WERI-Rb-1 (cell line): ENCODE data around the gene FUT6.

Experiments used
- DNase-seq: peaks from one replicate; pipeline ENCODE4 v3.0.0-alpha.2; 2020
- H3K27ac ChIP-seq: fragments of 250-450 bp; sonication (Bioruptor Pico); 2 replicates; pipeline ENCODE4 v1.5.1; 2020; ENCODE audit warnings: mild to moderate bottlenecking, moderate library complexity
- H3K27me3 ChIP-seq: fragments of 250-450 bp; sonication (Bioruptor Pico); 2 replicates; pipeline ENCODE4 v1.5.1; 2021; ENCODE audit warnings: mild to moderate bottlenecking, low read depth, moderate library complexity; ENCODE audit not compliant: insufficient read depth, severe bottlenecking
- H3K36me3 ChIP-seq: fragments of 250-450 bp; sonication (Bioruptor Pico); 2 replicates; pipeline ENCODE4 v1.5.1; 2020; ENCODE audit warnings: mild to moderate bottlenecking, moderate library complexity
- H3K4me3 ChIP-seq: 2 replicates; pipeline ENCODE4 v1.5.1; 2011; ENCODE audit warnings: low read depth, mild to moderate bottlenecking, control low read depth, low read length
- H3K9me3 ChIP-seq: fragments of 250-450 bp; sonication (Bioruptor Pico); 2 replicates; pipeline ENCODE4 v1.5.1; 2021; ENCODE audit warnings: mild to moderate bottlenecking, moderate library complexity; ENCODE audit not compliant: severe bottlenecking
- CTCF ChIP-seq: IDR thresholded peaks from 2 replicates; pipeline ENCODE4 v1.5.1; 2011; ENCODE audit warnings: low read depth, mild to moderate bottlenecking, control low read depth, inconsistent platforms, low read length

Gene FUT6

GRCh38 chr19:5789886-5790558 lies 49.5 kb downstream of the FUT6 start:
- H3K27me3 ChIP-seq: no peaks in the 10 kb centered on the region
- H3K27ac ChIP-seq: peak overlapping the region; percentile 99
- H3K36me3 ChIP-seq: peaks cover 54% of the 10 kb centered on the region
- no peak for DNase-seq
- TF ChIP-seq CTCF: no peak
- peak overlapping the region; percentile 94 for H3K4me3 ChIP-seq
- no peaks in the 10 kb centered on the region for H3K9me3 ChIP-seq

GRCh38 chr19:5789351-5789761 lies 50.1 kb downstream of the FUT6 start:
- Histone ChIP-seq H3K27ac (no peak overlapping the region), H3K9me3 (no peaks in the 10 kb centered on the region), H3K27me3 (no peaks in the 10 kb centered on the region), H3K36me3 (peaks cover 60% of the 10 kb centered on the region), H3K4me3 (no peak overlapping the region)
- TF ChIP-seq CTCF: no peak
- DNase-seq: no peak

- Histone ChIP-seq H3K9me3 (no peaks in the 10 kb centered on the region), H3K27me3 (no peaks in the 10 kb centered on the region), H3K27ac (no peak overlapping the region), H3K36me3 (peaks cover 60% of the 10 kb centered on the region), H3K4me3 (no peak overlapping the region)
- no peak for TF ChIP-seq CTCF
- no peak for DNase-seq
Observed at GRCh38 chr19:5788422-5788821, 51.1 kb downstream of the FUT6 start.

- no peaks in the 10 kb centered on the region for H3K9me3 ChIP-seq
- DNase-seq: no peak
- no peak overlapping the region for H3K27ac ChIP-seq
- H3K27me3 ChIP-seq: no peaks in the 10 kb centered on the region
- H3K4me3 ChIP-seq: no peak overlapping the region
- peaks cover 60% of the 10 kb centered on the region for H3K36me3 ChIP-seq
- TF ChIP-seq CTCF: no peak
Observed at GRCh38 chr19:5787409-5788182, 51.9 kb downstream of the FUT6 start.

GRCh38 chr19:5786593-5787408 lies 52.7 kb downstream of the FUT6 start:
- peaks cover 60% of the 10 kb centered on the region for H3K36me3 ChIP-seq
- no peaks in the 10 kb centered on the region for H3K9me3 ChIP-seq
- no peak overlapping the region for H3K4me3 ChIP-seq
- no peaks in the 10 kb centered on the region for H3K27me3 ChIP-seq
- no peak for DNase-seq
- no peak overlapping the region for H3K27ac ChIP-seq
- no peak for TF ChIP-seq CTCF
